Vagina (tissue), 2 donors: Measurements from ENCODE around the gene PPARA. TPM values are rescaled to one million over a fixed set of nuclear protein-coding genes. Genes with fewer than 3 reads are reported as not detected.

ENCODE experiments used
- DNase-seq, 2 donors: peaks; one replicate each; pipeline ENCODE4 v3.0.0-alpha.2; 2017; ENCODE audit errors: extremely low spot score in 2 of 2
- H3K27ac ChIP-seq: fragments of 200-600 bp; sonication (generic); one replicate; pipeline ENCODE4 v1.5.1; 2019
- H3K27me3 ChIP-seq: fragments of 200-600 bp; sonication (generic); one replicate; pipeline ENCODE4 v1.5.1; 2019
- H3K36me3 ChIP-seq, 2 donors: fragments of 200-600 bp; sonication (generic); one replicate each; pipeline ENCODE4 v1.5.1; 2017 to 2019
- H3K4me1 ChIP-seq: fragments of 200-600 bp; sonication (generic); one replicate; pipeline ENCODE4 v1.5.1; 2019
- H3K4me3 ChIP-seq, 2 donors: fragments of 200-600 bp; sonication (generic); 1 replicate in 1 of 2; 2 replicates in 1 of 2; pipeline ENCODE4 v1.5.1; 2016 to 2019
- H3K9me3 ChIP-seq: fragments of 200-600 bp; sonication (generic); one replicate; pipeline ENCODE4 v1.5.1; 2019
- CTCF ChIP-seq, 3 experiments: fragments of 450-650 bp in 2 of 3; fragments of 200-600 bp in 1 of 3; sonication (generic) in 1 of 3; IDR thresholded peaks; one replicate each; pipeline ENCODE4 v1.5.1; 2017 to 2019; ENCODE audit warnings: antibody characterized with exemption in 3 of 3, mild to moderate bottlenecking in 2 of 3, moderate library complexity in 2 of 3
- POLR2A ChIP-seq, 2 donors: fragments of 450-650 bp; IDR thresholded peaks; one replicate each; pipeline ENCODE4 v1.6.1; 2017; ENCODE audit warnings: antibody characterized with exemption in 2 of 2, mild to moderate bottlenecking in 2 of 2, moderate library complexity in 2 of 2
- POLR2AphosphoS5 ChIP-seq, 2 donors: sonication (generic); formaldehyde crosslinking; IDR thresholded peaks; one replicate each; pipeline ENCODE4 v1.9.0; 2017; ENCODE audit warnings: antibody characterized with exemption in 2 of 2, mild to moderate bottlenecking in 2 of 2, low read depth in 1 of 2; ENCODE audit not compliant: insufficient read depth in 1 of 2
- intact Hi-C: fragments of 100-400 bp; cut with DNase I; formaldehyde crosslinking; loops from one replicate; pipeline ENCODE4 v1.15.1; 2023
- total RNA-seq: library from RNA; depleted of rRNA; stranded (reverse); fragments of >200 nt; gene quantifications from one replicate; pipeline ENCODE4 v1.2.3, GENCODE V29; 2016

Gene PPARA
- total RNA-seq, 1 donor from 2014 or later = 13.5 TPM

GRCh38 chr22:46148816-46149511 is 1.4 kb upstream of the PPARA start:
- peaks cover 42% of the 10 kb centered on the region for H3K4me1 ChIP-seq
- H3K36me3 ChIP-seq = peaks cover 0 to 3% of the 10 kb centered on the region in 2 donors
- H3K9me3 ChIP-seq = no peaks in the 10 kb centered on the region
- H3K27me3 ChIP-seq = no peaks in the 10 kb centered on the region
- peak in 1 of 2 donors; percentile 88 for DNase-seq
- intact Hi-C loops = no loop called here
- peak overlapping the region; percentile 76 to 84 for H3K4me3 ChIP-seq
- H3K27ac ChIP-seq = peak overlapping the region; percentile 92
- TF ChIP-seq POLR2AphosphoS5 (IDR thresholded peaks at IDR 0.05; ENCODE audit: insufficient read depth in 1 of 2, low read depth in 1 of 2) (no peak), CTCF (IDR thresholded peaks at IDR 0.05) (no peak), POLR2A (IDR thresholded peaks at IDR 0.05) (no peak)

GRCh38 chr22:46149512-46150033 is 753 bp upstream of the PPARA start:
- intact Hi-C loops = loop anchor here (10.0 kb wide), 1 partner anchor 115 kb away; the partner anchor contains the start of genes PKDREJ and TTC38

GRCh38 chr22:46150655-46151477 is 540 bp downstream of the PPARA start:
- Histone ChIP-seq H3K27ac (peak overlapping the region; percentile 90), H3K36me3 (peaks cover 0 to 6% of the 10 kb centered on the region in 2 donors), H3K4me1 (peaks cover 42% of the 10 kb centered on the region), H3K4me3 (peak overlapping the region; percentile 76 to 97), H3K9me3 (no peaks in the 10 kb centered on the region), H3K27me3 (no peaks in the 10 kb centered on the region)
- intact Hi-C loops = loop anchor here (10.0 kb wide), 1 partner anchor 114 kb away; the partner anchor contains the start of genes PKDREJ and TTC38
- TF ChIP-seq POLR2A (IDR thresholded peaks at IDR 0.05) = no peak
- TF ChIP-seq CTCF (IDR thresholded peaks at IDR 0.05) = no peak
- TF ChIP-seq POLR2AphosphoS5 (IDR thresholded peaks at IDR 0.05; ENCODE audit: insufficient read depth in 1 of 2, low read depth in 1 of 2) = peak in 1 of 2 donors; percentile 24
- DNase-seq = no peak

More at GRCh38 chr22:46149512-46150033, 753 bp upstream of the PPARA start:
- Histone ChIP-seq H3K36me3 (peaks cover 0 to 6% of the 10 kb centered on the region in 2 donors), H3K4me3 (peak overlapping the region; percentile 76 to 84), H3K4me1 (peaks cover 42% of the 10 kb centered on the region), H3K9me3 (no peaks in the 10 kb centered on the region), H3K27ac (peak overlapping the region; percentile 92), H3K27me3 (no peaks in the 10 kb centered on the region)
- TF ChIP-seq POLR2A (IDR thresholded peaks at IDR 0.05) (no peak), CTCF (IDR thresholded peaks at IDR 0.05) (no peak)
- peak in 1 of 2 donors; percentile 87 for DNase-seq

- Histone ChIP-seq H3K4me1 (peaks cover 25% of the 10 kb centered on the region), H3K27ac (no peak overlapping the region), H3K36me3 (peaks cover 0 to 6% of the 10 kb centered on the region in 2 donors), H3K27me3 (no peaks in the 10 kb centered on the region), H3K4me3 (no peak overlapping the region), H3K9me3 (no peaks in the 10 kb centered on the region)
- intact Hi-C loops = loop anchor here (10.0 kb wide), 1 partner anchor 111 kb away; the partner anchor contains the start of genes PKDREJ and TTC38
- TF ChIP-seq POLR2AphosphoS5 (IDR thresholded peaks at IDR 0.05; ENCODE audit: insufficient read depth in 1 of 2, low read depth in 1 of 2) (no peak), POLR2A (IDR thresholded peaks at IDR 0.05) (no peak), CTCF (IDR thresholded peaks at IDR 0.05) (no peak)
- no peak for DNase-seq
Observed at GRCh38 chr22:46153930-46154329, 3.6 kb downstream of the PPARA start.
